Measurements from ENCODE around the gene STK32B. TPM values are rescaled to one million over a fixed set of nuclear protein-coding genes. Genes with fewer than 3 reads are reported as not detected.

Gene STK32B
- total and polyA plus RNA-seq, 2 of the 4 experiments (the other 2 are of a cell fraction): 5.5 to 6.3 TPM

GRCh38 chr4:5357870-5358269 lies 306.6 kb downstream of the STK32B start:
- no peak overlapping the region for H2BK20ac ChIP-seq (ENCODE audit: low read depth, low read length)
- no peak overlapping the region for H3K56ac ChIP-seq (ENCODE audit: extremely low read depth, insufficient read depth, low read length)
- no peak overlapping the region for H2AK5ac ChIP-seq (ENCODE audit: low read depth, low read length)
- no peak overlapping the region for H2BK5ac ChIP-seq (ENCODE audit: low read depth, low read length, poor library complexity, severe bottlenecking)
- dilution Hi-C loops (cut with HindIII; ENCODE audit: low sequenced_read_pairs, unreplicated experiment) (no loop called here), intact Hi-C loops (cut with micrococcal nuclease) (no loop called here), in situ Hi-C loops (cut with MboI; ENCODE audit: low sequenced_read_pairs) (no loop called here)
- H2AK9ac ChIP-seq (replicated peaks; ENCODE audit: low read depth, low read length, poor library complexity): no peak overlapping the region
- no peak overlapping the region for H4K8ac ChIP-seq (ENCODE audit: low read depth in 2 of 2, low read length in 2 of 2)
- no peak overlapping the region for H2AFZ ChIP-seq (replicated peaks; ENCODE audit: low read length, poor library complexity)
- H3K23ac ChIP-seq (ENCODE audit: low read depth, low read length): no peak overlapping the region
- H2BK15ac ChIP-seq (ENCODE audit: low read depth, low read length): no peak overlapping the region
- H2BK120ac ChIP-seq (ENCODE audit: low read depth, low read length): no peak overlapping the region
- no peaks in the 10 kb centered on the region for H3K4me1 ChIP-seq (ENCODE audit: control insufficient read depth, insufficient read depth, low read length)
- no peak overlapping the region for H3K14ac ChIP-seq (replicated peaks; ENCODE audit: low read depth, low read length)
- CTCF ChIA-PET: no interaction called here
- POLR2A ChIA-PET (ENCODE audit: unreplicated experiment): no interaction called here
- no TSS peak for BruUV-seq (replicated peaks)
- H3K4me3 ChIP-seq (ENCODE audit: insufficient read depth, low read depth, low read length): no peak overlapping the region
- H3K27me3 ChIP-seq (ENCODE audit: control insufficient read depth, insufficient read depth, low read length): no peaks in the 10 kb centered on the region
- no peak overlapping the region for H3K27ac ChIP-seq (ENCODE audit: insufficient read depth, low read length)
- no peaks in the 10 kb centered on the region for H3K36me3 ChIP-seq (ENCODE audit: control insufficient read depth, insufficient read depth, low read length)
- H4K91ac ChIP-seq (ENCODE audit: insufficient read depth, low read depth, low read length): no peak overlapping the region
- no peak overlapping the region for H3K18ac ChIP-seq (ENCODE audit: low read depth, low read length)
- H3K4ac ChIP-seq (ENCODE audit: low read depth, low read length): no peak overlapping the region
- H3K9ac ChIP-seq (ENCODE audit: low read depth, low read length): no peak overlapping the region
- H3K9me3 ChIP-seq (ENCODE audit: control insufficient read depth, insufficient read depth, low read length): no peaks in the 10 kb centered on the region
- 63% methylated on average over 3 of the region's 5 CpGs; no CpG with 5 or more reads in 1 of the 2 experiments for WGBS, 2 experiments (ENCODE audit: extremely low coverage in 2 of 2, insufficient read length in 1 of 2)
- no peak for ATAC-seq (ENCODE audit: low read depth)
- H3K79me1 ChIP-seq (ENCODE audit: low read depth in 1 of 2, low read length in 2 of 2): no peaks in the 10 kb centered on the region
- H3K9me1 ChIP-seq (ENCODE audit: insufficient read depth, low read length): no peaks in the 10 kb centered on the region
- H4K5ac ChIP-seq (ENCODE audit: low read depth, low read length): no peak overlapping the region
- no peak for DNase-seq
- H3K4me2 ChIP-seq (ENCODE audit: low read depth, low read length): no peak overlapping the region
- H4K20me1 ChIP-seq (ENCODE audit: insufficient read depth, low read length): no peaks in the 10 kb centered on the region
- TF ChIP-seq POLR2A (IDR thresholded peaks at IDR 0.05; ENCODE audit: low read depth, low read length) (no peak), MAFK (IDR thresholded peaks at IDR 0.05; ENCODE audit: low read depth, low read length) (no peak), FOS (IDR thresholded peaks at IDR 0.05; ENCODE audit: low read depth, low read length) (no peak), RFX5 (IDR thresholded peaks at IDR 0.05; ENCODE audit: low read depth, low read length) (no peak), MAZ (IDR thresholded peaks at IDR 0.05; ENCODE audit: borderline replicate concordance, low read depth, low read length) (no peak), NFE2L2 (IDR thresholded peaks at IDR 0.05; ENCODE audit: low read depth, low read length) (no peak)
- TF ChIP-seq, protein P1, sequence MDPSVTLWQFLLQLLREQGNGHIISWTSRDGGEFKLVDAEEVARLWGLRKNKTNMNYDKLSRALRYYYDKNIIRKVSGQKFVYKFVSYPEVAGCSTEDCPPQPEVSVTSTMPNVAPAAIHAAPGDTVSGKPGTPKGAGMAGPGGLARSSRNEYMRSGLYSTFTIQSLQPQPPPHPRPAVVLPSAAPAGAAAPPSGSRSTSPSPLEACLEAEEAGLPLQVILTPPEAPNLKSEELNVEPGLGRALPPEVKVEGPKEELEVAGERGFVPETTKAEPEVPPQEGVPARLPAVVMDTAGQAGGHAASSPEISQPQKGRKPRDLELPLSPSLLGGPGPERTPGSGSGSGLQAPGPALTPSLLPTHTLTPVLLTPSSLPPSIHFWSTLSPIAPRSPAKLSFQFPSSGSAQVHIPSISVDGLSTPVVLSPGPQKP (IDR thresholded peaks at IDR 0.05; ENCODE audit: borderline replicate concordance, low read depth, low read length): no peak
